ENCODE results near the gene NR2E3. TPM values are rescaled to one million over a fixed set of nuclear protein-coding genes. Genes with fewer than 3 reads are reported as not detected.

The NR2E3 gene
- total RNA-seq, 4 donors from 2014 or later, result not detected

GRCh38 chr15:71775856-71776255 lies 34.5 kb upstream of the NR2E3 start:
- no peak for DNase-seq (ENCODE audit: low spot score in 2 of 2)
- no peak for TF ChIP-seq POLR2A (IDR thresholded peaks at IDR 0.05)
- TF ChIP-seq CTCF (IDR thresholded peaks at IDR 0.05), result no peak
- intact Hi-C loops (cut with DNase I; ENCODE audit: low total_unique reads), result no loop called here
- H3K4me3 ChIP-seq (ENCODE audit: low read depth, poor library complexity, severe bottlenecking), result no peak overlapping the region

GRCh38 chr15:71776304-71776703 lies 34.0 kb upstream of the NR2E3 start:
- WGBS, 2 donors, result 76 to 81% methylated on average over 3 of the region's 3 CpGs
- no peak overlapping the region for H3K4me3 ChIP-seq (ENCODE audit: low read depth, poor library complexity, severe bottlenecking)
- intact Hi-C loops (cut with DNase I; ENCODE audit: low total_unique reads), result no loop called here
- TF ChIP-seq CTCF (IDR thresholded peaks at IDR 0.05) (no peak), POLR2A (IDR thresholded peaks at IDR 0.05) (no peak)
- DNase-seq (ENCODE audit: low spot score in 2 of 2), result no peak

GRCh38 chr15:71777216-71777943 lies 33.0 kb upstream of the NR2E3 start:
- WGBS, 2 donors, result 82 to 83% methylated on average over 10 to 16 of the region's 16 CpGs
- no peak overlapping the region for H3K4me3 ChIP-seq (ENCODE audit: low read depth, poor library complexity, severe bottlenecking)
- intact Hi-C loops (cut with DNase I; ENCODE audit: low total_unique reads), result no loop called here
- no peak for TF ChIP-seq POLR2A (IDR thresholded peaks at IDR 0.05)
- no peak for TF ChIP-seq CTCF (IDR thresholded peaks at IDR 0.05)
- DNase-seq (ENCODE audit: low spot score in 2 of 2), result no peak

- TF ChIP-seq CTCF (IDR thresholded peaks at IDR 0.05), result no peak
- no peak for TF ChIP-seq POLR2A (IDR thresholded peaks at IDR 0.05)
- intact Hi-C loops (cut with DNase I; ENCODE audit: low total_unique reads), result no loop called here
- 84 to 85% methylated on average over 6 of the region's 6 CpGs for WGBS, 2 donors
- no peak overlapping the region for H3K4me3 ChIP-seq (ENCODE audit: low read depth, poor library complexity, severe bottlenecking)
- no peak for DNase-seq (ENCODE audit: low spot score in 2 of 2)
Measured at GRCh38 chr15:71779073-71779797, 31.1 kb upstream of the NR2E3 start.

- H3K4me3 ChIP-seq (ENCODE audit: low read depth, poor library complexity, severe bottlenecking), result no peak overlapping the region
- intact Hi-C loops (cut with DNase I; ENCODE audit: low total_unique reads), result no loop called here
- TF ChIP-seq POLR2A (IDR thresholded peaks at IDR 0.05) (no peak), CTCF (IDR thresholded peaks at IDR 0.05) (no peak)
- DNase-seq (ENCODE audit: low spot score in 2 of 2), result no peak
- WGBS, 2 donors, result 34 to 35% methylated on average over 13 of the region's 13 CpGs
Measured at GRCh38 chr15:71780115-71780976, 30.0 kb upstream of the NR2E3 start.

All from lower leg skin (tissue), 4 donors.